Suprapubic skin (tissue), 4 donors: ENCODE data around the gene MRPL24.

ENCODE experiments used
- POLR2A ChIP-seq, 2 donors: fragments of 450-650 bp; IDR thresholded peaks; one replicate each; pipeline ENCODE4 v1.6.1; 2017; ENCODE audit warnings: antibody characterized with exemption in 2 of 2, mild to moderate bottlenecking in 2 of 2, moderate library complexity in 2 of 2
- POLR2AphosphoS5 ChIP-seq, 3 donors: sonication (generic); formaldehyde crosslinking; IDR thresholded peaks; one replicate each; pipeline ENCODE4 v1.6.1; 2017; ENCODE audit warnings: antibody characterized with exemption in 3 of 3
- TF ChIP-seq, protein P1 (sequence below), 2 donors: fragments of 200-600 bp in 1 of 2; fragments of 450-650 bp in 1 of 2; sonication (generic) in 1 of 2; IDR thresholded peaks; one replicate each; pipeline ENCODE4 v1.5.1; 2016 to 2019; ENCODE audit warnings: antibody characterized with exemption in 2 of 2, mild to moderate bottlenecking in 1 of 2, moderate library complexity in 1 of 2

DNA sequence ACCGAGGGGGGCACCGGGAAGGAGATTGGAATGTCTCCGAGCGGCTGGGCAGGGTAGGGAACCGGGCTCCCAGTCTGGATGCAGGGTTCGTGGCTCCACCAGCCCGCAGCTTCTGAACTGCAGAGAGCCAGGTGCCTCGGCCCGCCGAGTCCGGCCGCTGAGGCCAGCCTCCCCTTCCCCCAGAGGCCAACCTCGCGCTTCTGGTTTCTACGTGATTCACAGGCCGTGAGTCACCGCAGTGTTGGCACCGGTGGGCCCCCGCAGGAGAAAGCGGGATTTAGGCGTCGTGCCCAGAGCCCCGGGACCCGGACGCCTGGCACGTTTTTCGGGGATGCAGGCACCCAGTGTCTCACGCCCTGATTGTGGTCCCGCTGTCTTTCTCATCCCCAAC is 36.0 kb downstream of the MRPL24 start:
- no peak for TF ChIP-seq POLR2A (IDR thresholded peaks at IDR 0.05)
- TF ChIP-seq, protein P1, sequence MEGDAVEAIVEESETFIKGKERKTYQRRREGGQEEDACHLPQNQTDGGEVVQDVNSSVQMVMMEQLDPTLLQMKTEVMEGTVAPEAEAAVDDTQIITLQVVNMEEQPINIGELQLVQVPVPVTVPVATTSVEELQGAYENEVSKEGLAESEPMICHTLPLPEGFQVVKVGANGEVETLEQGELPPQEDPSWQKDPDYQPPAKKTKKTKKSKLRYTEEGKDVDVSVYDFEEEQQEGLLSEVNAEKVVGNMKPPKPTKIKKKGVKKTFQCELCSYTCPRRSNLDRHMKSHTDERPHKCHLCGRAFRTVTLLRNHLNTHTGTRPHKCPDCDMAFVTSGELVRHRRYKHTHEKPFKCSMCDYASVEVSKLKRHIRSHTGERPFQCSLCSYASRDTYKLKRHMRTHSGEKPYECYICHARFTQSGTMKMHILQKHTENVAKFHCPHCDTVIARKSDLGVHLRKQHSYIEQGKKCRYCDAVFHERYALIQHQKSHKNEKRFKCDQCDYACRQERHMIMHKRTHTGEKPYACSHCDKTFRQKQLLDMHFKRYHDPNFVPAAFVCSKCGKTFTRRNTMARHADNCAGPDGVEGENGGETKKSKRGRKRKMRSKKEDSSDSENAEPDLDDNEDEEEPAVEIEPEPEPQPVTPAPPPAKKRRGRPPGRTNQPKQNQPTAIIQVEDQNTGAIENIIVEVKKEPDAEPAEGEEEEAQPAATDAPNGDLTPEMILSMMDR (IDR thresholded peaks at IDR 0.05): no peak
- no peak for TF ChIP-seq POLR2AphosphoS5 (IDR thresholded peaks at IDR 0.05)
